IPS DF 4.7 (cell line): ENCODE results near the gene LENG9.

Experiments used
- DNase-seq: peaks from one replicate; pipeline ENCODE4 v3.0.0-alpha.2; 2013; ENCODE audit warnings: low spot score; ENCODE audit errors: extremely low read depth

LENG9 gene

DNA sequence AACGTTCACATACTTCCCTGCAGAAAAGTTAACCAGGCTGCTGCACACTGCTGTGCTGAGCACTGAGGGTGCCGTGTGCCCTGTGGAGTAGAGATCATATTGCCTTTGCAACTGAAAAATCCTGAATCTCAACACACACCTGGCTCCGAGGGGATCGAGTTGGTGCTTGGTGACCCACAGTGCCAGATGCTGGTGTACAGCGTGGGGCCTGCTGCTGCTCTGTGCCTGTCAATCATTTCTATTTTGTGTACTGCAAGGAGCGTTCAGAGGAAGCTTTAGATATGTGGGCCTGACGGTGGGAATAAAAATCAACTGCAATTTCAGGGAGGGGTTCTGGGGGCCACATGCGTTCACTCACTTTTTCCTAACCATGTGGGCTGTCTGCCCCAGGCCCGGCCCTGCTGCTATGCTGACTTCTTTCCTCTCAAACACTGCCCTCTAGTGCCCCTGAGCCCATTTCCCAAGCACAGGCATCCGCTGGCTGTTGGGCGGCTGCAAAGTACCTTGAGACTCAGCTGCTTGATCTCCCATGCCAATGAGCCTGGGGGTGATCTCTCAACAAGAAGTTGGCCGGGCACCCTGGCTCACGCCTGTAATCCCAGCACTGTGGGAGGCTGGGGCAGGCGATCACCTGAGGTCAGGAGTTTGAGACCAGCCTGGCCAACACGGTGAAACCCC is 24.3 kb downstream of the LENG9 start:
- DNase-seq, result no peak

DNA sequence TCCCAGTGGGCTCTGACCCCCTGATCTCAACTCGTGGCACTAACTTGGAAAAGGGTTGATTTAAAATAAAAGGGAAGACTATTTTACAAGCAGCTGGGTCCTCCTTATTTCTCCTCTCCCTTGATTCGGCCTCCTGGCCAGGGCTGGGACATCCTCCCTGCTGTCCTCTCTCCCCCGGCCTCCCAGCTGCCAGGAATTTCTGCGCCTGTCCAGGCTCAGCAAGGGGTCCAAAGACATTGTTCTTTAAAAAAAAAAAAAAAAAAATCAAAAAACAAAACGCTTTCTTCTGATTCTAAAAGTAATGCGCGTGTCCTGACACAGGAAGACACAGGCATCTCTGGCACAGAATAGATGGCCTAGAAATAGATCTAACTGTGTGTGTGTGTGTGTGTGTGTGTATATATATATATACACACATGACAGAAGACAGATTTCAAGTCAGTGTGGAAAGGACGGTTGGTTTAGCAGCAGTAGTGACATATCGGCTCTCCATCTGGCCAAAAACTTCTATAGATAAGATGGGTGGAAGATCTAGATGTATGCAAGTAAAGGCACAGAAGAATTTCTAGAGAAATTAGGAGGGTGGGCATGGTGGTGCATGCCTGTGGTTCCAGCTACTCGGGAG is 26.8 kb downstream of the LENG9 start:
- DNase-seq, result no peak

DNA sequence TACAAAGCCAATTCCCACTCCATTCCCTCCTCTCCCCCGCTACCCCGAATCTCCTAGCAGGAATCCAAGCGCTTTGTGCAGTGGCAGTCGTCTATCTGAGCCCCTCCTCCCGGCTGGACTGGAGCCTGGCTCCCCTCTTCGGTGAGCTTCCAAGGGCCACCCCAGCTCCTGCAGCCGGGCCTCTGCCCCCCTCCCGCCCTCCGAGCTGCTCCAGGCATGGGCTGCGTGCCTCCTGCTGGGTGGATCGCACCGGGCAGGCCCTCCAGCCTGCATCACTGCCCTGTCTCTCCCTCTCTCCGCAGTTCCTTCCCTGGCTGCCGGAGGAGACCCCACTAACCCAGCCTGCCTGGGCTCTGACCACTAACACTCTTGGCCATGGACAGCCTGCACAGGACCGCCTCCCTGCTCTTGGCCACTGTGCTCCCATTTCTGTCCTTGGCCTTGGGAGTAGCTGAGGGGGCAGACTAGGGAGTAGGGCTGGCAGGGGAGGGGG is 27.5 kb downstream of the LENG9 start:
- DNase-seq, result no peak

GRCh38 chr19:54435551-54436016 is 28.0 kb downstream of the LENG9 start:
- DNase-seq, result no peak

GRCh38 chr19:54434873-54435214 is 28.7 kb downstream of the LENG9 start:
- DNase-seq, result no peak

DNA sequence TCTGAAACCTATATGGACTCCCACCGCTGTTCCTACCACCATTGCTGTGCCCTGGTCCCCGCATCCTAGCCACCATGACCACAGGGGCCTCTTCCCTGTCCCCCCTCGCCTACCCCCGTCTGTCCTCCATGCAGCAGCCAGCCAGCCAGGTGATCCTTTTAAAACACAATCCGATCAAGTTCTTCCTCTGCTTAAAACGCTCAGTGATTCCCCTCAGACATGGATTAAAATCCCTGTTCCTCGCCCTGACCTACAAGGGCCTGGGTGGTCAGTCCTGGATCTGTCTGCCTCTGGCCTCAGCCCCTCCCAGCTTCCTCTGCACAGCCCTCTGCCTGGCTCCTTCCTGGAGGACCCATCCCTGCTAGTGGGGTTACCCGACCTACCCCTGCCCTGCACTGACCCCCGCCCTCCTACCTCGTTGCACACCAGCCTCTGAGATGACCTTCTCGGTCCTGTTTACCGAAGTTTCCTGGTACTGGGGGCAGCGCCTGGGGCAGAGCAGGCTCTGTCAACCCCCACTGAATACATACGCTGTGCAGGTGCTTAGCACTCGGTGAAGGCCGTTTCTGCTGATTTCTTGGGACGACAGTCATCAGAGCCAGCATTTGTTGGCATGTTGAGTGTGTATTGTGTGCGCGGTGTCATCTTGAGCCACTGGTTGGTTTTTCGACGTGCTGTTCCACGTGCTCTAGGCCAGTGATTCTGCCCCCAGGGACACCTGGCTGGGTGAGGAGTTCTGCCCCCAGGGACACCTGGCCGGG is 29.3 kb downstream of the LENG9 start:
- no peak for DNase-seq

GRCh38 chr19:54433697-54434096 is 29.9 kb downstream of the LENG9 start:
- DNase-seq, result no peak

- no peak for DNase-seq
Measured at GRCh38 chr19:54432144-54432738, 31.3 kb downstream of the LENG9 start.

DNA sequence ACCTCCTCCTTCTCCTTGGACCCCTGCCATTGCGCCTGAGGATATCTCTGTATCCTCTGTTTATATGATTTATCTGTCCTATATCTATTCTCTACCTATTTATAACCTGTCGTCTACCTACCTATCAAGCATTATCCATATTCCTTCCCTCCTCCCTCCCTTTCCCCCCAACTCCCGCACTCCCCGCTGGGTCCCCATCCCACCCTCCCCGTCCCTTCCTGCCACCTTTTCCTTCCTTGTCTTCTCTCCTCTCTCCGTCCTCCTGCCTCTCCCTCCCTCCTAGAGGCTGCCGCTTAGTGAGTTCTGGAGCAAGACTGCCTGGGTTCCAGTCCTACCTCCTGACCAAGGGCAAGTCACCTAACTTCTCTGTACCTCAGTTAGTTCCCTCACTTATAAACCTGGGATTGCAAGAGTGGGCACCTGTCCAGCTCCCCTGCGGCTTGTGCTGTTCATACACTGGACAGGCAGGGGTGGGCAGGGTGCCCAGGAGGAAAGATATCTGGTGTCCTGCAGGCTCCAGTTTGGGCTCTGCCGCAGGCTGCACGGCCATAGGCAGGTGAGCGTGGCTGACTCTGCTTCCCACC is 32.2 kb downstream of the LENG9 start:
- DNase-seq, result no peak

DNA sequence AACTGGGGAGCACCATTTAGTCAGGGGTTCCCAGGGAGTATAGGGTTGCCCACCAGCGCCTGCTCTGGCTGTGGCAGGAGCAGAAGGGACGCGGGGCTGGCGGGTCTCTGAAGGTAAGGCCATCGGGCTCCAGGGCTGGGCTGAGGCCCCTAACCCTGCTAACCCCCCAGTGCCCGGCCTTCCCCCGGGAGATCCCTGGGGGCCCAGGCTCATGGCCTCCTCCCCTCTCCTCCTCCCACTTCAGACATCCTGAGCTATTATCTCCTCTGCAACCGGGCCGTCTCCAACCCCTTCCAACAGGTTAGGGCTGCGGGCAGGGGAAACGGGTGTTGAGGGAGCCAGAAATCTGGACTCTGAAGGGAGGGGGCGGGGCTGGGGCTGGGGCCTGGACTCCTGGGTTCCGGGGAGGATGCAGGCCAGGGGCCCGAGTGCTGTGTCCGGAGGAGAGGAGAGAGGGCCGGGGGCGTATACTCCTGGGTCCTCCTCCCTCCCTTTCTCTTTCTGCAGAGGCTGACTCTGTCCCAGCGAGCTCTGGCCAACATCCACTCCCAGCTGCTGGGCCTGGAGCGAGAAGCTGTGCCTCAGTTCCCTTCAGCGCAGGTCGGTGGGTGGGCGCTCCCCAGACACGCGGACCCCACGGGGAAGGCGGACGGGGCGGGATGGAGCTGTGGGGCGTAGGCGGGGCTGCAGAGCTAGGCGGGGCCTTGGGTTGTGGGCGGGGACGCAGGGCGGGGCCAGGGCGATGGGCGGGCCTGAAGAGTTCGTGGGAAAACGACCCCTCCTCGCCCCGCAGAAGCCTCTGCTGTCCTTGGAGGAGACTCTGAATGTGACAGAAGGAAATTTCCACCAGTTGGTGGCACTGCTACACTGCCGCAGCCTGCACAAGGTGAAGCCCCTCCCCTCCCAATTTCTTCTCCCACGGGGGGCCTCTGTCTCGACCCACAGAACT is 33.0 kb downstream of the LENG9 start:
- DNase-seq, result no peak

GRCh38 chr19:54429545-54430227 is 33.9 kb downstream of the LENG9 start:
- DNase-seq, result no peak

- DNase-seq, result no peak
Measured at GRCh38 chr19:54429176-54429495, 34.4 kb downstream of the LENG9 start.

- DNase-seq, result no peak
Measured at GRCh38 chr19:54428323-54429175, 35.0 kb downstream of the LENG9 start.

DNA sequence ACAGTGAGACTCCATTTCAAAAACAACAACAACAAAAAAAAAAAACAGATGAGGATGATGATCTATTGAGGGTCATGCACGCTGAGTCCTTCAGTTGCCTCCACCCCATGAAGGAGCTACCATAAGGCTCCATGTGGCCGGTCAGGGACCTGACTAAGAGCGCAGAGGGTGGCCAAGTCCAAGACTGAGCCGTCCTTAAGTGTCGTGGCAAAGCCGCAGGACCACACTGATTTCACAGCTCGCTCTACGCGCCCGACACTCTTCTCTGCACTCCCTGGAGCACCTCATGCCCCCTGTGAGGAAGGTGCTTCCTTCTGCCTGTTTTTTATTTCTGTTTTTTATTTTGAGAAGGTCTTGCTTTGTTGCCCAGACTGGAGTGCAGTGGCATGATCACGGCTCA is 36.0 kb downstream of the LENG9 start:
- DNase-seq, result no peak

GRCh38 chr19:54426291-54426931 is 37.2 kb downstream of the LENG9 start:
- no peak for DNase-seq

DNA sequence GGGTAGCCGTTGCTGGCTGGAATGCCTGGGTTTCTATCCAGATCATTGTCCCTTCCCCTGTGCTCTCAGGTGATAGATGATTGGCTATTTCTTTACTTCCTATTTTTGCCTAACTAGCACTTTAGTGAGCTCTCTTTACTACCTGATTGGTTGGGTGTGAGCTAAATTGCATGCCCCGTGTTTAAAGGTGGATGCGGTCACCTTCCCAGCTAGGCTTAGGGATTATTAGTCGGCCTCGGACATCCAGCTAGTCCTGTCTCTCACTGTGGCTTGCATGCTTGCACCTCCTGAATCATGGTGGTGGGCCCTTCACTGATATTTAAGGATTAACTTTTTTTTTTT is 38.2 kb downstream of the LENG9 start:
- DNase-seq, result no peak

DNA sequence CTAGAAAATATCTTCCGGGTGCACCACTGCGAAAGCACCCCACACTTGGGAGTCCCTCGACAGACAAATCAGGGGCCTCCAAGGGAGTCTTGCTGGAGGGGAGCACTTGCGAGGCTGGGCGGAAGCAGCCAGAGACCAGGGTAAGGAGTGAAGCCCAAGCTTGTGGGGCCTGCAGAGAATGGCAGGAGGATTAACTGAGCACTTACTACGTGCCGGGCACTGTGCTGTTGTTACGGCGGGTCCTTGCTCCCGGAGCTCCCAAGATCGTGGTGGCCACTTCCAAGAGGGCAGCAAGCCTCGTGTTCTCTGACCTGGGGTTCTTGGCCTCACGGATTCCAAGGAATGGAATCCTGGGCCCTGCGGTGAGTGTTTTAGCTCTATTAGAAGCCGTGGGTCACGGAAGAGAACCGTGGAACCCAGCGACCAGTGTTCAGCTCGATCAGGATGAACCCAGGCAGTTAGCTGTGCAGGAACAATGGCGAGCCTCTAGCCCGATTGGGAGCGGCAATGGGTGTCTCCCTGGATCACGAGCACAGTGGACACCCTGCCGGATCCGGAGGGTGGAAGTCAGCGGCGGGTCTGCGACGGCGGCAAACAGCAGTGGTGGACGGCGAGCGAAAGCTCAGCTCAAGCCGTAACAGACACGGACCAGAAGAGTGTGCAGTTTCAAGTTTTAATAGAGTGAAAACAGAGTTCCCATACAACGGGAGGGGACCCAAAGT is 38.8 kb downstream of the LENG9 start:
- no peak for DNase-seq

DNA sequence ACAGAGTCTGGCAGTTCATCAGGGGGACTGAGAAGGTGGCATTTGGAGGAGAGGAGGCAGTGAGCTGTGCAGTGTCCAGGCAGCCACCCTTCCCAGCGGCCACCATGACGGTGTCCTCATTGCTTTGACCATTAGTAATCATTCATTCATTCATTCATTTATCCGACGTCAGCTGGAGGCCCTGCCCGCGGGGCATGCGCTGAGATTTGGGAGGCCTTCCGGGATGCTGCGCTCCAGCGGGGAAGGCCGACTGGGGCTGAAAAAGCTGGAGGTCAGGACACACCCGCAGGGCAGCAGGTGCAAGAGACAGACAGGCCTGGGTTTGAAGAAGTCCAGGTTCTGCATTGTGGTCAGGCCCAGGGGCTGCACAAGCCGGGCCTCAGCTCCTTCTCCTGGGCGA is 39.4 kb downstream of the LENG9 start:
- DNase-seq, result no peak
